H7 (cell line): ENCODE data around the gene CD93. TPM values are rescaled to one million over a fixed set of nuclear protein-coding genes. Genes with fewer than 3 reads are reported as not detected.

Experiments
- DNase-seq: peaks from one replicate; pipeline ENCODE4 v3.0.0; 2012
- H3K27me3 ChIP-seq: 2 replicates; pipeline ENCODE4 v1.6.0; 2011; ENCODE audit warnings: mild to moderate bottlenecking, low read length; ENCODE audit not compliant: control insufficient read depth, insufficient read depth
- H3K36me3 ChIP-seq: replicated peaks from 2 replicates; pipeline ENCODE4 v1.5.1; 2011; ENCODE audit warnings: low read length; ENCODE audit not compliant: control insufficient read depth, insufficient read depth
- H3K4me3 ChIP-seq: 2 replicates; pipeline ENCODE4 v1.5.1; 2011; ENCODE audit warnings: low read depth, mild to moderate bottlenecking, control low read depth, low read length, moderate library complexity; ENCODE audit not compliant: insufficient read depth
- total RNA-seq: library from RNA; depleted of rRNA; stranded (reverse); fragments of >200 nt; shearing (Covaris generic); gene quantifications from 2 replicates; pipeline ENCODE4 v1.2.3, GENCODE V29; 2014

The CD93 gene
- total RNA-seq, 1 experiment from 2014 or later: under 0.01 TPM

- no peaks in the 10 kb centered on the region for H3K36me3 ChIP-seq
- DNase-seq: no peak
- H3K4me3 ChIP-seq: no peak overlapping the region
- no peaks in the 10 kb centered on the region for H3K27me3 ChIP-seq
These were observed 11.8 kb upstream of the CD93 start for GRCh38 chr20:23097636-23098580.

- no peaks in the 10 kb centered on the region for H3K27me3 ChIP-seq
- no peaks in the 10 kb centered on the region for H3K36me3 ChIP-seq
- no peak overlapping the region for H3K4me3 ChIP-seq
- DNase-seq: no peak
These were observed 10.9 kb upstream of the CD93 start for GRCh38 chr20:23096986-23097520.

GRCh38 chr20:23096097-23096496 lies 10.0 kb upstream of the CD93 start:
- no peak overlapping the region for H3K4me3 ChIP-seq
- H3K36me3 ChIP-seq: no peaks in the 10 kb centered on the region
- no peaks in the 10 kb centered on the region for H3K27me3 ChIP-seq
- DNase-seq: no peak

- Histone ChIP-seq H3K36me3 (no peaks in the 10 kb centered on the region), H3K4me3 (no peak overlapping the region), H3K27me3 (no peaks in the 10 kb centered on the region)
- no peak for DNase-seq
These were observed 9.4 kb upstream of the CD93 start for GRCh38 chr20:23095499-23095898.

- DNase-seq: no peak
- H3K27me3 ChIP-seq: no peaks in the 10 kb centered on the region
- no peak overlapping the region for H3K4me3 ChIP-seq
- no peaks in the 10 kb centered on the region for H3K36me3 ChIP-seq
These were observed 8.8 kb upstream of the CD93 start for GRCh38 chr20:23094927-23095326.

- Histone ChIP-seq H3K4me3 (no peak overlapping the region), H3K36me3 (no peaks in the 10 kb centered on the region), H3K27me3 (no peaks in the 10 kb centered on the region)
- no peak for DNase-seq
These were observed 8.2 kb upstream of the CD93 start for GRCh38 chr20:23094213-23094896.

- H3K27me3 ChIP-seq: no peaks in the 10 kb centered on the region
- H3K36me3 ChIP-seq: no peaks in the 10 kb centered on the region
- DNase-seq: no peak
- H3K4me3 ChIP-seq: no peak overlapping the region
These were observed 7.5 kb upstream of the CD93 start for GRCh38 chr20:23093613-23094012.

- Histone ChIP-seq H3K4me3 (no peak overlapping the region), H3K27me3 (no peaks in the 10 kb centered on the region), H3K36me3 (no peaks in the 10 kb centered on the region)
- DNase-seq: no peak
These were observed 6.9 kb upstream of the CD93 start for GRCh38 chr20:23092861-23093495.

GRCh38 chr20:23092384-23092756 lies 6.2 kb upstream of the CD93 start:
- DNase-seq: no peak
- Histone ChIP-seq H3K27me3 (no peaks in the 10 kb centered on the region), H3K4me3 (no peak overlapping the region)

GRCh38 chr20:23091721-23092383 lies 5.7 kb upstream of the CD93 start:
- Histone ChIP-seq H3K36me3 (no peaks in the 10 kb centered on the region), H3K27me3 (no peaks in the 10 kb centered on the region), H3K4me3 (no peak overlapping the region)
- DNase-seq: no peak

More at GRCh38 chr20:23092384-23092756, 6.2 kb upstream of the CD93 start:
- no peaks in the 10 kb centered on the region for H3K36me3 ChIP-seq

- no peak overlapping the region for H3K4me3 ChIP-seq
- H3K27me3 ChIP-seq: no peaks in the 10 kb centered on the region
- no peak for DNase-seq
- H3K36me3 ChIP-seq: no peaks in the 10 kb centered on the region
These were observed 4.8 kb upstream of the CD93 start for GRCh38 chr20:23090878-23091277.

- peak; percentile 71 for DNase-seq
- Histone ChIP-seq H3K4me3 (no peak overlapping the region), H3K36me3 (no peaks in the 10 kb centered on the region), H3K27me3 (no peaks in the 10 kb centered on the region)
These were observed 4.0 kb upstream of the CD93 start for GRCh38 chr20:23090147-23090546.

GRCh38 chr20:23088866-23089265 lies 2.7 kb upstream of the CD93 start:
- DNase-seq: no peak
- Histone ChIP-seq H3K36me3 (no peaks in the 10 kb centered on the region), H3K27me3 (no peaks in the 10 kb centered on the region), H3K4me3 (no peak overlapping the region)

- no peaks in the 10 kb centered on the region for H3K36me3 ChIP-seq
- no peak overlapping the region for H3K4me3 ChIP-seq
- no peaks in the 10 kb centered on the region for H3K27me3 ChIP-seq
- DNase-seq: no peak
These were observed 1.6 kb upstream of the CD93 start for GRCh38 chr20:23087587-23088251.
